Suppressor macrophage treated with lipopolysaccharide for 4 hours (primary cell): ENCODE measurements around the gene LCN9.

Experiments used
- DNase-seq: peaks from one replicate; pipeline ENCODE4 v3.0.0-alpha.2; 2020

The LCN9 gene

DNA sequence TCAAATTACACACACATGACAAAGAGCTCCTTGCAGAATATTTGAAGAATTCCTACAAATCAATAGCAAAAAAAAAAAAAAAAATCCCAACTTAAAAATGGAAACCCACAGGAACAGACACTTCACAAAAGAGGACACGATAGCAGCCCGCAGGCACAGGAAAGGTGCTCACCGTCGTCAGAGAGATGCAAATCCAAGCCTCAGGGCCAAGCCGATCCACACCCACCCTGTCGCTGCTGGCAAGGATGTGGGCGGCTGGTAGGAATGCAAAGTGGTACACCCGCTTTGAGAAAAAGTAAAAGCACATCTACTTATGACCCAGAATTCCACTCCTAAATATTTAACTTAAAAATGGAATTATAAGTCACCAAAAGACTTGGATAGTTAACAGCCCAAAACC lies 10.8 kb downstream of the LCN9 start:
- no peak for DNase-seq

DNA sequence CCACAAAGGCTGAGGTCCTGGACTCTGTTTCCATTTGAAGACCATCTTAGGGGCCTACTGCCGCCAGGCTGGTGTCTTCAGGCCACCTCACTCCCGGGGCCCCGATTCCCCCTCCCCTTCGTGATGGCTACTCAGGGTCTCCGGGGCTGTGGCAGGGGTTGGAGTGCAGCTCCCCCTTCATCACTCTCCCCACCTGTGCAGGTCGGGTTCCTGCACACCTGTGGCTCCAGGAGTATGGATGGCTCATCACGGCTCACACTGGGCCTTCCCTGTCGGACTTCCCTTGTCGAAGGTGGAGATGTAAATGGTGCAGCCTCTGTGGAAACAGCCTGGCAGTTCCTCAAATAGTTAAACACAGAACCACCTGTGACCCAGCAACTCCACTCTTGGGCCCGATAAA lies 11.9 kb downstream of the LCN9 start:
- DNase-seq, result no peak

DNA sequence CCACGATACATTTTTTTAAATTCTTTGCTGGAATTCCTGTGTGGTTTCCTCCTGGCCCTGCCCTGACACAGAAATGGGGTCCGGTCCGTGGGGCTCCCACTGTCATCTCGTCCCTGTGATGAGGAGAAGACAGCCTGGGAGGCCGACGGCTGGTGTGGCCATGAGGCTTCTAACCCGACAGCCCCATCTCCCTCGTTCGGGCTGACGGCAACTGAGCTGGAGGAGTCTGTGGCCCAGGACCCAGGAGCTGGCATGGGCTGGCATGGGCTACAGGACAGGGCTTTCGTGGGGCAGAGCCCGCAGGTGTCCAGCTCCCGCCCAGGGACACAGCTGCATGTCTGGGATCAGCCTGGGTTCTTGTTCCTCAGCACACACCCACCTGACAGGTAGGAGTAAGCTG lies 13.8 kb downstream of the LCN9 start:
- DNase-seq, result no peak

DNA sequence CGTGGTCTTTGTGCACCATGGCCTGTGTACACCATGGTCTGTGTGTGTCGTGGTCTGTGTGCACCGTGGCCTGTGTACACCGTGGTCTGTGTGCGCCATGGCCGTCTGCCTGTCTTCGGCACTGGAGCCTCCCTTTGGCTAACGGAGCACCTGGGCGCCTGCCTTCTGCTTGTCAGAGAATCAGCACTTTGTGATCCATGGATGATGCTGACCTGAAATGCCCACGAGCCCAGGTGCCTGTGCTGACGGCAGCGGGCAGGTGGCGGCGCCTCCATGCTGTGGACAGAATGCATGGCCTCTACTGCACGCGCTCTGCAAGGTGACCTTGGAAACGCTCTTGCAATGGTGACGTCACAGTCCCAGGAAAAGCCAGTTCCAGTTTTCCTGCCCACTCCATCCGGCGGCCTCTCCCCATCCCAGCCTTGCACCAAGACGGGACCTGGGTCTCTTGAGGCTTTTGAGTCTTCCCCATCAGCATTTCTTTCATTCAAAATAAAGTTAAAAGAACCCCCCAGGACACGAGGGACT lies 14.6 kb downstream of the LCN9 start:
- no peak for DNase-seq

DNA sequence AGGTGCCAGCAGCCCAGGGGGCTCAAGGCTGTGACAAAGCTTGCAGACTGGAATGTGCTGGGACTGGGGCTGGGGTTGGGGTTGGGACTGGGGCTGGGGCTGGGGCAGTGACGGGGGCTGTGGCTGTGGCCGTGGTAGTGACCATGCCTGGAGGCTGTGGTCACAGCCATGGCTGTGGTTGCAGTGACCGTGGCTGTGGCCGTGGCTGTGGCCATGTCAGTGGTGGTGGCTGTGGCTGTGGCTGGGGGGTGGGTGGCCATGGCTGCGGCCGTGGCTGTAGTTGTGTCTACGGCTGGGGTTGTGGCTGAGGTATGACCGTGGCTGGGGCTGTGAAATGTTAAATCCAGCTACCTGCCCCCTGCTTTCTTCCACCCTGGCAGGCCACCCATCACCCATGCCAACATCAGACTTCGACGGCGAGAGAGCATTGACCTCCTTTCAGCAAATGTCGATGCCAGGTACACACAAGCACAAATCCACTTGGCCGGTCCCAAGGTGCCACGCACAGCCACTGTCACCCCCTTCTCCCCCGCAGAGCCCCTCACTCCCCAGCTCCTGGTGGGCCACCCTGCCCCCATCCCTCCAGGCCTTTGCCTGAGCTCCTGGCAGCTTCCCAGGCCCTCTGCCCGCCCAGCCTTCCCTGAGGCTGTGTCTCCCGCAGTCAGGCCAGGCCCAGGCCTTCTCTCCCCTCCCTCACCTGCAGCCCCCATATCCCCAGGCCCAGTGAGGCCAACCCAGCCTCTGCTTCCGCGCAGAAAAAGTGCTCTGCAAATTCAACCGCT lies 15.3 kb downstream of the LCN9 start:
- DNase-seq, result no peak

DNA sequence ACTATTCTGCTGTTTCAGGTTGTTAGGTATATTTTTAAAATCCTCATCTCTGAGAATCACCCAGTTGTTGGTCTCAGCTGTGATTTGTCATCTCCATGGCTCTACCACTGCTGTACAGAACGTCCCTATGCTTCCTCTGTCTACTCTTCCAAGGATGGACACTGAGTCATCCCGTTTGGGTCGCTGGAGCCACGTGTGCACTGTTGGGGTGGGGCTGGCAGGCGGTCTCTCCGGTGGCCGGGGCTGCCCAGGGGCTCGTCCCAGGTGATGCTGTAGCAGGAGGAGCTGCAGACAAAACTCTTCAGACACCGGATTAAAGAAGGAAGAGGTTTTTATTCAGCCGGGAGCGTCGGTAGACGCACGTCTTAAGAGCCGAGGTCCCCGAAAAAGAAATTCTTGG lies 16.9 kb downstream of the LCN9 start:
- DNase-seq, result no peak

DNA sequence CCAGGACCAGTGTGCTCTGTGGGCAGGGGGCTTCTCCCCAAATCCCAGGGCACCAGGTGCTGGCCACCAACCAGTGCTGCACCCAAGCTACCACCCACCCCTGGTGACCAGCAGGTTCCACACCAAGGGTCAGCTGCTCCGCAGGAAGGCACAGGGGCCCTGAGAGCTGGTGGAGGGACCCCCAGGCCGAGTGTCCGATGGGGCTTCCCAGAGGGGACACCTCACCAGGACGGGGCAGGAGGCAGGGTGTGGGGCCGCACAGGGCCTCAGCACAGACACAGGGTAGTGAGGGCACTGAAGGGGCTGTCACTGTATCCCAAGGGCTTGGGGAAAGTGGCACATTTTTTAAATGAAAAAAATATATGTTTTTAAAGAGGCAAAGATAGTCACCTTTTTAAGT lies 18.1 kb downstream of the LCN9 start:
- DNase-seq, result no peak

DNA sequence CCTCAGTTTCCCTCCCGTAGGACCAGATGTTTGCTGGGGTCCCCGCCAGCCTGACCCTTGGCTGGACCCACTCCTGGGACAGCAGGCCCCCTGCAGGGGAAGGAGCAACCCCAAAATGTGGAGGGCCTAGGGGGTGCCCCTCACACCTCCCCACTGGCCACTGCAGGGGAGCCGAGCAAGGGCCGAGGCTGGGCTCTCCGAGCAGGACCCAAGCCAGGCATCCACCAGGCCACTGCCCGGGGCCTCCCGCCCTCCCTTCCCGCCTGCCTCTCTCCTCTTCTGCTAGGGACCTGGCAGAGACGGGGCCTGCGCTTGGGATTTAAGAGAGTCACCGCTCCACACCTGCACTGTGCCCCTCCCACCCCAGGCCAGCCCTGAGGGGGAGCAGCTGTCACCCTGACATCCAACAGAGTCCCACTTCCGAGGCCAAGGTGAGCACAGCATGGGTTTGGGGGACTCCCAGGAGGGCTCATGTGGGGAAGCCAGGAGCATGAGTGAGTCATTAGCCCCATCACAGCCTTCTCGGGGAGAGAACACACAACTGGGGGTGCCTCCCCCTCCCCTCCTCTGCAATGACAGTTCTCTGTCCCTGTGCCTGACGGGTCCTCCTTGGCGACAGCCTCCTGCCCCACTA lies 20.4 kb downstream of the LCN9 start:
- no peak for DNase-seq

DNA sequence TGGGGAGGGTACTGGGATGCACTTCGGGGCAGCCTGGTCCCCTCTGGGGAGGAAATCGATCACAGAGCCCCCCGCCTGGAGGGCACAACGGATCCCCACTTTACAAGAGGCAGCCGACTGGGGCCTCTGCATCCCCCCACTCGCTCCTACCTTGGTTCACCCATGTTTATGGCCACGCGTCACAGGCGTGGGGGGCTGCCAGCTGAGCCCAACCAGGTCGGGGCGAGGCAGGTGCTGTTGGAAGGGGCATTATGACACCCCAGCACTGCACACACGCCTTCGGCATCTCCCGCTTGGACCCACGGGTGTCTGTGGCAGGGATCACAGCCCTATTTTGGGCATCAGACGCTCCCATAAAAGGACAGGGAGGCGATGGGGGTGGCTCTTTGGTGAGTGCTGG lies 21.6 kb downstream of the LCN9 start:
- DNase-seq, result no peak

DNA sequence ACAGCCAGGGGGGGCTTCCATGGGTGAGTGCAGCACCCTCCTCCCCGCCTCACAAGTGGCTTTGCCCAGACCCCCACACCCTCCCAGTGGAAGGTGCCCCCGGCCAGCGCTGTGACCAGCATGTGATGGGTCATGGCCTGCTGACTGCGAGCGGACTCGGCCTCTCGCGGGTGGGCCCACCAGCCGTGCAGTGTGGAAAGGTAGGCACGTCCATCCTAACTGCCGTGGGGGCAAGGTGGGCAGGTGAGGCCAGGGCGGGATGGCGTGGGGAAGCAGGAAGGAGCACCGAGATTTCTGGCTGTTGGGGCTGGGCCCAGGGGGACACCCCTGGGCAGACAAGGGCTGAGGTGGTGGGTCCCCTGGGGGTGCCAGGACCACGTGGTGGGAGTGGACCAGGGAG lies 24.1 kb downstream of the LCN9 start:
- no peak for DNase-seq

DNA sequence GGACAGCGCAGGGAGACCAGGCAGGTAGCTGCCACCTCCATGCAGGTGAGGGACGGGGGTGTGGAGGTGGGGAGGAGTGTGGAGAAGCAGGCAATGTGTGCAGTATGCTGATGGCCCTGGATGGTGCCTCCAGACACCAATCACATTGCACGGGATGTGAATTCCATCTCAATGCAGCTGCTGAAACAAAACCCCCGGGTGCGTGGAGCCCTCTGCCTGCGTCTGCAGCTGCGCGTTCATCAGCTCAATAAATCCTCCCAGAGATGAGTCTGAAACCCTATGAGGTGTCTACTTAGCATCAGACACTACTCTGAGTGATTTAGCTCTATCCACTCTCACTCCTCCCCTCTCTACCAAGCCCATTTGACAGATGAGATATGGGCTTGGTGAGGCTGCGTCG lies 25.9 kb downstream of the LCN9 start:
- no peak for DNase-seq

DNA sequence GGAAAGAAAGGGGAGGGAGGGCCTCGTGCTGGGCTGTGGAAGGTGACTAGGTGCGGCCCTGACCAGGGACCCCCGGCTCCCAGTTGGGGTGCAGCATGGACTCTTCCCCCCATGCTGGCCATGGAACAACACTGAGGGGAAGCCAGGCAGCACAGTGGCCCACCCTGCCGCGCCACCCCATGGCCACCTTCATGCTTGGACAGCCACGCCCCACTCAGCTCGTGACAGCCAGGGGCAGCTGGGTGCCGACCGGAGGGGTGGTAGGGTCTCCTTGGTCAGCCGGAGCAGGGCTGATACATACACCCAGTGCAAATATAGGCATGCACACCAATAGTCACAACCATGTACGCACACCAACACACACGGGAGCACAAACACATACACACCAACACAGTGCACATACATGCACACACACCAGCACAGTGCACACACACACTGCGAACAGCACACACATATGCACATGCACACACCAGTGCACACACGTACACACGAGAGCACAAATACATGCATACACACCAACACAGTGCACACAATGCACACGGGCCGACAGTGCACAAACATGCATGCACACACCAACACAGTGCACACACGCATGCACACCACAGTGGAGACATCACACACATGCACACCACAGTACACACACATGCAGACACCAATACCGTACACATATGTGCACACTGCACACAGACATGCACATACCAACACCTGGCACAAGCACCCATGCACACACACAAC lies 27.9 kb downstream of the LCN9 start:
- DNase-seq, result no peak

DNA sequence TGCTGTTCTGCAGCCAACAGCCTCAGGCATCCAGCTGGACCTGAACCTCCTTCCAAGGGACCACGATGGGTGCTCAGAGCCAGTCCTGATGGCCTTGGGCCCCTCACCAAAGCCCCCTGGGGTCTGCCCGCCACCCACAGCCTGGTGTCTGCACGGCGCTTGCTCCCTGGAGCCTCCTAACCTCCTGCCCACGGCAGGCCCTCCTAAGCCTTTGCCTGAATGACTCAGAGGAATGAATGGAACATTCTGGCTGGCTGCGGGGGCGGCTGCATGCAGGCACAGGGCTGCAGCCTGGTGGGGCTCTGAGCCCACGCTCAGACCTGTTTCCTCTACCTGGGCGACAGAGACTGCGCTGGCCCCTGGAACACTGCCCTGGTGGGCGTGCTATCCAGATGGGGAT lies 29.3 kb downstream of the LCN9 start:
- DNase-seq, result no peak

DNA sequence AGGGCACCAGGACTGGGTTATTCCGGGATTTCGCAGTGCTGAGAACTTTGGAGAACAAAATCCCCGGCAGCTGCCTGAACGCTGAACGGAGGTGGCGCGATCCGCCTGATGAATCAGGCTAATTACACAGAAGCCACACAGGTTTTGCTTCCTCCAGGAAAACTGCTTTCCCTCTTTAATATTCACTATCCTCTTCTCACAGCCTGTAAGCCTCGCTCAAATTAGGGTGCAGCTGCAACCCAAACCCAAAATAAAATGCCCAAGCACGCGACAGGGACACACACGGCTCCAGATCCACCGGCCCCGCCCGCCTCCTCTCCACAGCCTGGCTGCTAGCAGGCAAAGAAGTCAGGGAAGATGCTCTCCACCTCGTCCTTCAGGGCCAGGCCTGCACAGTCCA lies 30.2 kb downstream of the LCN9 start:
- DNase-seq, result no peak

DNA sequence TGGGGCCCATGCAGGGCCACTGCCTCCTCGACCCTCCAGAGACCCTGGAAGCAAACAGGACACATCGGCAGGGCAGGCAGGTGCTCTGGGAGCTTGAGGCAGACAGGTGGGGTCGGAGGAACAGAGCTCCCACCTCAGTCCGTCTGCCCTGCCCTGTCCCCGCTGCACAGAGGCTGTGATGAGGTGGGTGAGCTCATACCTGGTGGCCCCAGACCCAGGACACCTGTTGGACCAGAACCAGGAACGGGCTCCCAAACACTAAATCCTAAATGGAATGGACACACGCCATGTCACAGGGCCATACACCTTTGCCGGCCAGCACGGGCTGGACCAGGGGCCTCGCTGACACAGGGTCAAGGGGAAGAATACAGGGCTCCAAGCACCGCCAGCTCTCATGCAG lies 30.7 kb downstream of the LCN9 start:
- DNase-seq, result no peak

DNA sequence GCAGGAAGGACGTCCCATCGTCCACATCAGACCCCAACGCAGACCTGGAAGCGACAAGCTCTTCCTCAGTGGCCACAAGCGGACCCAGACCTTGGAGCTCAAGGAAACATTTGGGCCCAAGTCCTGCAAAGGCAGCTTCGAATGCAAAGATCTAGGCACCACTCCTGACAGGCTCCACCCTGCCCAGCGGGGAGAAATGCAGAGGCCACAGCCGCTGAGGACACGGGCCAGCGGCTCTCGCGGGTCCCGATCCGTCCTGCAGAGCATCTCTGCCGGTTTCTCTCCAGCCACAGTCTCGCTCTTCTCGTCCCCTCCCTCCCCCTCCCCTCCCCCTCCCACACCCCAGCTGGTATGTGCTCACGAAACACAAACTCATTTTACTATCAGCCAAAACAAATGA lies 31.3 kb downstream of the LCN9 start:
- no peak for DNase-seq

DNA sequence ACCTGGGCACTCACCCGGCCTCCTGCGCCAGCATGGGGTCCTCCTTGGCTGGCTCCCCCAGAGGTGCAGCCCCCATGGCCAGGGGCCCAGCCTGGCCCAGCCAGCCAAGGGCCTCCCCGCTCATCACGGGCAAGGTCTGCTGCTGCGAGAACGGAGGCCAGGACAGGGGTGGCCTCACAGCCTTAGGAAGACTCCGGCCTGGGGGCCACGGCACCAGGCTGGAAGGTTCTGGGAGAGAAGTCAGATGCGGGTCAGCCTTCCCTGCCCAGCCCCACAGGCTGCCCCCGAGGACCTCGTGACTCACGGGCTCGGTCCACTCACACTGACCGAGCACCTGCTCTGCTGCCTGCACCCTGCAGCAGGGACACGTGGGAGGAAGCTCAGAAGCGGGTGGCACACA lies 31.9 kb downstream of the LCN9 start:
- no peak for DNase-seq

DNA sequence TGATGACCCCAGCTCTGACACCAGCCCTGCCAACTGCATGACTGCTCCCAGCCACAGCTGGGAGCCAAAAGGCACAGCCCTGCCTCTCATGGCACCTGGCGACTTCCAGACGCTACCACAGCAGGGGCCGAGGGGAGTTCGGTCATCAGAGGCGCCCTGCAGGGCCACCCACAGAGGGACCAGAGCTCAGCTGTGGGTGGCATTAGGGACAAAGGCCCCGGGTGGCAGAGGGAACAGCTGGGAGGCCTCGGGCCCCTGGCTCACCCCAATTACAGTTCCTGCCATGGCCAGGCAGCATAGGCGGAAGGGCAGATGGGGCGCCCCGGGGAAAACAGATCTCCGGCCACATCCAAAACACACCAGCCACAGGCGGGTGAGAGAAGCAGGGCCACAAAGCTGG lies 32.5 kb downstream of the LCN9 start:
- no peak for DNase-seq

DNA sequence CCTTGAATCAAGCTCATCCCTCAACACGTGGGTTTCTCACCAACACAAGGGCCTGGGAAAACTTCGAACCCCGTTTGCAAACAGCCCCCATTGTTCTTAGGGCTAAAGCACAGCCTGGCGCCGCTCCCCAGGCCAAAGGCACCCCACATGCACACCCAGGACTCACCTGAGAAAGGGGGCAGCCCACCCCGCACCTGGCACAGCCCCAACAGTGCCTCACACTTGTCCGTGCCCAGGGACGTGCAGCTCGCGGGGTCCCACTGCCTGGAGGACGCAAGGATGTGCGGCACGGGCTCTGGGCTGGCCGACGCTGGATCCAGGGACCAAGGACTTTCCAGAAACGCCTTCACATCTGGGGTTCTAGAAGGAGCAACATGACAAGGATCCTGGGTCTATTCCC lies 33.3 kb downstream of the LCN9 start:
- no peak for DNase-seq

DNA sequence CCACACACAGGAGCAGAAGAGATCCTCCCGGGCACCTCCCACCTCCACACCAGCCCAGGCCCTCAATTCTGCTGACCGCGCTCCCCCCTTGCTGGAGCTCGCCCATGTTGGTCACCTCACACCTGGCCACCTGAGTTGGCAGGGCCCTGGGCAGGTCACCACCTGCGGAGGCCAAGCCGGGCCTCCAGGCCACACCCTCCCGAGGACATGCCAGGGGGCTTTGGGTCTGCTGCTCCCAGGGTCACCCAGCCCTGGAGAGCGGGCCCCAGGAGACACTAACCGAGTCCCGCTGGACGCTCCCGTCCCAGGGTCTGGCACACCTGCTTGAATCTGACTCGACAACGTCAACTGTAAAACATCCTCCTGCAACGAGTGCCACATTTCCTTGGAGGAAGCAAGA lies 34.1 kb downstream of the LCN9 start:
- DNase-seq, result no peak

DNA sequence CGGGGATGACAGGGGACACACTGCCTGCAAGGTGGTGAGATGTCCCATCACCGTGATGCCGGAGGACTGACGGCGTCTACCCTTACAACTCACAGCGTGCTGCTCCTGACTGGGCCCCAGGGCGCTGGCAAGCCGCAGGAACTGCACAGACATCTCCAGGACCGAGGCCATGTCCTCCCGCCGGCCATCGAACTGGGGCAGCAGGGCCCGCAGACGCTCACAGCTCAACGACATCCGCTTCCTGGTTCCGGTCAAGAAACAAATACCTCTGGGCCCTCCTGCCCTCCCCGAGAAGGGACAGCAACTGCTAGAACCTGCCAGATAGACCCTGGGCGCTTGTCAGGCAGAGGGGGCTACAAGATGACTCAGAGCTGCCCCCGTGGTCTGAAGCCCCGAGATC lies 35.1 kb downstream of the LCN9 start:
- no peak for DNase-seq

DNA sequence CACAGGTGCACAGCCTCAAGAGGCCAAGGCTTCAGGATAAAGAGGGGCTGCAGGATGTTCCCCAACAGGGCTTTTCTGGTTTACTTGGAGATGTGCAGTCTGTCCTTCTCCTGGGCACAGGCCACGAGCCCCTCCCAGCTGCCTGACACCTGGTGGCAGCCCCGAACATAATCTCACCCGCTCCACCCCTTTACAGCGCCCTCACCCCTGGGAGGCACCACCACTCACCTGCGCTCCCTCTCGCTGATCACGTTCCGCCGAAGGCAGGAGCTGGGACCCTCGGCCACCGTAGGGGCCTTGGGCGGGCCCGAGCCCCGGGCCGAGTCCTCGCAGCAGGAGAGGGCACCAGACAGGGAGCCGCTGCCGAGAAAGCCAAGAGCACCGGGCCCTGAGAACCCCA lies 35.7 kb downstream of the LCN9 start:
- no peak for DNase-seq

DNA sequence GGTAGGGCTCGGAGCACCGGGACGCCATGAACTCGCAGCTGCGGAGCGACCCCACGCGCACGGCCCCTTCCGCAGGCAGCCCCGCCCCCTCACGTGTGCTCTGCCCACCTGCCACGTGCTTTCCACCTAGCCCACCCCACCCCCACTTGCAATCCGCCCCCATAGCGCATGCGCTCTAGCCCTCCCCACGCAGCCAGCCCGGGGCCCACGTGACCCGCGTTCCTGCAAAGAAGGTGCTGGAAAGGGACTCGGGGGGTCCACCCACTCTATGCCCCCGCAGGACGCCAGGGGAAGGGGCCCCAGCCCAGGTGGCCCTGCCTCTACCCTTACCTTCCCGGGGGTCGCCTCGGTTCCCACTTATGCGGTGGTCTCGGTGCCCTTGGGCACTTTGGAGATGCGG lies 36.3 kb downstream of the LCN9 start, which contains the start of gene SOHLH1:
Gene SOHLH1, minus strand, starts transcription at position 42 of the 400 bp plus-strand sequence. Its CDS starts 14 bp downstream, at position 28.
- DNase-seq, result no peak

DNA sequence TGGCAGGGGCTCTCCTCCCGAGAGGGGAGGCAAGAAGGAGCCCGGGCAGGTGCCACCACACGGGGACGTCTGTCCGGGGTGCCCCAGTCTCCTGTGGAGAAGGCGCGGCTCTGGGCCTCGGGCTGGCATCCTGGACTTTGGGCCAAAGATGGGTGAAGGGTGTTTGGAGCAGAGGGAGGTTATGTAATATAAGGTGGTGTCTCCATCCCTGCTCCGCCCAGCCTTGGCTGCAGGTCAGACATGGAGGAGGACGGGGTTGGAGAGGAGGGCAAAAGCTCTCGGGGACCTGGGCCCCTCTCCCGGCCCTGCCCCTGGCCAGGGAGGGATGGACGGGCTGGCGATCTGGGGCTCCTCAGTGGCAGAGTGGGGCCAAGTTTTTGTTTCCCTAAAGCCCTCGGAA lies 37.4 kb downstream of the LCN9 start:
- DNase-seq, result no peak
